Stimulated activated naive B cell treated with anti-CD40 and anti-IgM and Interleukin-4, amounts not matched to agents 10 μg/mL and 1 μg/mL and 100 μg/mL, for 72 hours (primary cell): ENCODE data around the gene COBL.

Source experiments
- ATAC-seq, 2 donors: fragments of 150-1000 bp; cut with Tn5 transposase; replicated peaks; 2 replicates each; pipeline ENCODE4 v1.10.0; 2021; ENCODE audit warnings: moderate library complexity in 1 of 2
- DNase-seq: peaks from one replicate; pipeline ENCODE4 v3.0.0; 2021
- H3K27ac Mint-ChIP-seq: one replicate; pipeline ENCODE4 v1.8.0; 2022; ENCODE audit warnings: mild to moderate bottlenecking, mixed read lengths
- H3K27me3 Mint-ChIP-seq, 2 donors: one replicate each; pipeline ENCODE4 v1.8.0; 2022; ENCODE audit warnings: mixed read lengths in 2 of 2
- H3K36me3 Mint-ChIP-seq, 2 donors: one replicate each; pipeline ENCODE4 v1.8.0; 2022; ENCODE audit warnings: mixed read lengths in 2 of 2, mild to moderate bottlenecking in 1 of 2
- H3K4me1 Mint-ChIP-seq, 2 donors: one replicate each; pipeline ENCODE4 v1.8.0; 2022; ENCODE audit warnings: mixed read lengths in 2 of 2, mild to moderate bottlenecking in 1 of 2
- H3K4me3 Mint-ChIP-seq, 2 donors: one replicate each; pipeline ENCODE4 v1.8.0; 2022; ENCODE audit warnings: mild to moderate bottlenecking in 2 of 2, mixed read lengths in 2 of 2, moderate library complexity in 1 of 2
- H3K9me3 Mint-ChIP-seq, 2 donors: one replicate each; pipeline ENCODE4 v1.8.0; 2022; ENCODE audit warnings: mixed read lengths in 2 of 2, mild to moderate bottlenecking in 1 of 2

The COBL gene

DNA sequence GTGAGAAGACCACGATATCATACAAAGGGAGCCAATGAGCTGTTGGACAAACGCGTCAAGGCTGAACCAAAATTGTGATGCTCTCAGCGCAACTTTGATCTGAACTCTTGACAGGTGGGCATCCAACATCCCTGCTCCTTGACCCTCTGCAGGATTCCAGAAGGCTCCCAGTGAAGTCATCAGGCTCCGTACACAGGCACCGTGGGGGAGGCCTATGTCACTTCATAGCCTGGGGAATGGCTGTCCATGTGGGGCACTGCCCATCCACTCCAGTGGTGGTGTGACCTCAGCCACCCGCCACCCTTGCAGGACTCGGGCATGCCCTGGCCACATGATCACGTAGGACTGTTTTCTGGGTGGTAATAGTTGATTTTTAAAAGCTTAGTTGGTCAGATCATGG is 300.1 kb downstream of the COBL start:
- DNase-seq: no peak
- peaks cover 5 to 7% of the 10 kb centered on the region in 2 donors for H3K4me1 Mint-ChIP-seq
- no peak overlapping the region for H3K27ac Mint-ChIP-seq
- H3K36me3 Mint-ChIP-seq: no peaks in the 10 kb centered on the region
- no peaks in the 10 kb centered on the region for H3K27me3 Mint-ChIP-seq
- ATAC-seq: no peak
- H3K4me3 Mint-ChIP-seq: no peak overlapping the region
- peaks cover 5 to 8% of the 10 kb centered on the region in 2 donors for H3K9me3 Mint-ChIP-seq

DNA sequence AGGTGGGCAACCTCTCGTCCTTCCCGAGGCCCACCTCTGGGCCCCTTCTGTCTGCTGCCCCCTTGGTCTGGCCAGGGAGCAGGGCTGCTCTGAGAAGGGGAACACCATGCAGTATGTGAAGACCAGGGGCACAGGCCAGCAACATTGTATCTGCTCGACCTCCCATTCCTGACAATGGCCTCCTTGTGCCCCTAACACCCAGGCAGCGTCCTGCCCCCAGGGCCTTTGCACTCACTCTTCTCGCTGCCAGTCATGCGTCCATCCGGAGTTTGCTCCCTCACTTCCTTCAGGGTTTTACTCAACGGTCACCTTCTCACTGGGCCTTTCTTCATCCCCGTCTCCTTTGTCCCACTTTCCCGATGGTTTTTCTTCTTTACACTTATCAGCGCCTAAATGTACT is 301.0 kb downstream of the COBL start:
- no peak for DNase-seq
- H3K4me1 Mint-ChIP-seq: peaks cover 5 to 7% of the 10 kb centered on the region in 2 donors
- no peaks in the 10 kb centered on the region for H3K27me3 Mint-ChIP-seq
- H3K4me3 Mint-ChIP-seq: no peak overlapping the region
- no peak for ATAC-seq
- H3K36me3 Mint-ChIP-seq: no peaks in the 10 kb centered on the region
- peaks cover 5 to 8% of the 10 kb centered on the region in 2 donors for H3K9me3 Mint-ChIP-seq
- H3K27ac Mint-ChIP-seq: no peak overlapping the region

DNA sequence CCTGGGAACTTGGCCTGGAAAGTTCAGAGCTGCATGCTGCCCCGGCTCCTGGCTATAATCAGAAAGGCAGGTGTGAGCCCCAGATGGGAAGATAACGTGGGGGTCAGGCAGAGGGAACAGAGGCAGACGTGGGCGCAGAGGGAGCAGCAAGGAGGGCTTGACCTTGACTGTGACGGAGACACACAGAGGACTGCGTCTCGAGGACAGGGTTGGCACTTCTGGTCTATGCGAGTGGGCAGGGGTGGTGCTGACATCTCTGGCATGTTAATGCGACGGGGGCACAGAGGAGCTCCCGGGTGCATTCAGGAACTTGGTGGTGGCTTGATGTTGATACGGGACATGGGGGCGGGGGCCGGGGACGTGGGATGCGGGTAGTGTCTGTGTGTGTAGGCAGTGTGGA is 301.8 kb downstream of the COBL start:
- Mint-ChIP-seq H3K27ac (no peak overlapping the region), H3K36me3 (no peaks in the 10 kb centered on the region), H3K27me3 (no peaks in the 10 kb centered on the region), H3K4me3 (no peak overlapping the region), H3K9me3 (peaks cover 5 to 8% of the 10 kb centered on the region in 2 donors), H3K4me1 (peaks cover 5 to 7% of the 10 kb centered on the region in 2 donors)
- DNase-seq (no peak), ATAC-seq (no peak)

DNA sequence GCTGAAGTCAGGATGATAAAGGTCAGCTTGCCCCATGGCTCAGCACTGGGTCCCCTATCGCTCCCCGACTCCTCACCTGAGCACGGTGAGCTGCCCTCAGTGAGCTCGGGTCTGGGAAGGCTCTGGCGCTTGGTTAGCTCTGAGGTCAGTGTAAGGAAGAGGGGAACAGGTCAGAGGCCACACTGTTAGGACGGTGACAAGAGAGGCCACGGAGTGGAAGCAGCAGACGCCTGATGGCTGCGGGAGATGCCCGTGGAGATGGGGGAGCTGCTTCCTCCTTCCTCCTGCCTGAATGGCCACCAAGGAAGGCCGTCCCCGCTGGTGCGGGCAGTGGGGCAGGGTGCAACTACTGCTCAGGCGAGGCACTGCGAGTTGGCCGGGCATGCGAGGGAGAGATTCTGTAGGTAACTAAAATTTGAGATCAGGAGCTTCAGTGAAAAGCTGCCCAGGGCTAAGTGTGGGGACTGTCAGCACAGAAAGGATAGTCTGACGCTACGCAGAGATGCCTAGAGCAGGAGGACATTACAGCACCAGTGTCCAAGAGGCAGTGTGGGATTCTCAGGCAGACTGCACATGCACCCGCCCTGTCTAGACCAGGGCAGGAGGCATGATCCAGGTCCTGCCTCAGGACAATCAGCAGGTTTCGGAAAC is 302.6 kb downstream of the COBL start:
- Mint-ChIP-seq H3K4me3 (no peak overlapping the region), H3K27ac (no peak overlapping the region), H3K4me1 (peaks cover 5 to 7% of the 10 kb centered on the region in 2 donors), H3K9me3 (peaks cover 5 to 8% of the 10 kb centered on the region in 2 donors), H3K27me3 (no peaks in the 10 kb centered on the region), H3K36me3 (no peaks in the 10 kb centered on the region)
- ATAC-seq (no peak), DNase-seq (no peak)

DNA sequence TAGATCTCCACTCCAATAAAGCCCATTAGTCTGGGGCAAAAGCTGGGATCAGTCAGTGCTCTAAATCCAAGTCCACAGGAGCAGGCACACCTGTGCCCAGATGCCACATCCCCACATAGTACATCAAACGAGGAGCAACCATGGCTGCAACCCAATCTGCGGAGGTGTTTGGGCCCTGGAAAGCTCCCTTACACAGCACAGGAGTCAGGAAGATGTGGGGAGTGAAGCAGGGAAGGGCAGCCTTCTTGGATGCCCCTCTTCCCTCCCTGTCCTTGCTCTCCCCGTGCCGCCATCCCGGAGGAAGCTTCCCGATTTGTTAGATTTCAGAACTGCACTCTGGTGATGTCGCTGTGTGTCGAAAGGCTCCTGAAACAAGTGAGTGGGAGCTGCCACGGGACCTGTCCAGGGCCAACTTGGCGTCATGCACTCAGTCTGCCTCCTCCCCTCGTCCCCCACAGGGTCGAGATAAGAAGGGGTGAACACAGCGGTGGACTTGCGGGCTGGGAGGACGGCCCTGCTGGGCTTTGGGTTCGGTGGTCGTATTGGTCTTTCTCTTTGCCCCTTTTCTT is 303.3 kb downstream of the COBL start:
- Mint-ChIP-seq H3K27ac (no peak overlapping the region), H3K4me1 (peaks cover 4 to 7% of the 10 kb centered on the region in 2 donors), H3K36me3 (no peaks in the 10 kb centered on the region), H3K9me3 (peaks cover 4 to 6% of the 10 kb centered on the region in 2 donors), H3K27me3 (no peaks in the 10 kb centered on the region), H3K4me3 (no peak overlapping the region)
- ATAC-seq (no peak), DNase-seq (no peak)

DNA sequence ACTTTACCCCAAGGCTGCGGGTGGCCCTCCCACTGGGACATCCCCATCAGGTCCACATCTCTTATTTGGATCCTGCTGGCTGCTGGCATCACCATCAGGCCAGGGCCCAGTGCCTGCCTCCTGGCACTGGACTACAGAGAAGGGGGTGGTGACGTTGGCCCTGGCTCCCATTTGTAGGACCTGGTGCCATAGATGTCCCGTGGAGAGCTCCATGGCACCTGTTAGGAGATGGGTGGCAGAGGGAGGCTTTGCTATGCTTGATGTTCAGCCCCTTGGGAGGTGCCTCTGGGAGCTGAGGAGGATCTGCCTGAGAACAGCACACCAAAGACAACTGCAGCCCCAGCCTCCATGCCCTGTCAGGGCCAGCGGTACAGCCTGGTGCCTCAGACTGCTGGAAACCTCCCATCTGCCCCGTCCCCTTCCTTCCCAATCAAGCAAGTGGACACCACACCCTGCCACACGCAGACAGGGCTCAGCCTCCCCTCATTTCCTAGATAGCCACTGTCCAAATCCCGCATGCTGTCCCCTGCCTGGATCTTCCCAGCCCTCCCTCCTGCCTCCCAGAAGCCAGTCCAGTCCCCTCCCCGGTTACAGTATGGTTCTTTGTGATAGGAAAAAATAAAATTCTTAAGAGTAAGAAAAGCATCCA is 303.9 kb downstream of the COBL start:
- Mint-ChIP-seq H3K9me3 (no peaks in the 10 kb centered on the region), H3K36me3 (no peaks in the 10 kb centered on the region), H3K4me3 (no peak overlapping the region), H3K27ac (no peak overlapping the region), H3K4me1 (peaks cover 0 to under 1% of the 10 kb centered on the region in 2 donors), H3K27me3 (no peaks in the 10 kb centered on the region)
- DNase-seq (no peak), ATAC-seq (no peak)

DNA sequence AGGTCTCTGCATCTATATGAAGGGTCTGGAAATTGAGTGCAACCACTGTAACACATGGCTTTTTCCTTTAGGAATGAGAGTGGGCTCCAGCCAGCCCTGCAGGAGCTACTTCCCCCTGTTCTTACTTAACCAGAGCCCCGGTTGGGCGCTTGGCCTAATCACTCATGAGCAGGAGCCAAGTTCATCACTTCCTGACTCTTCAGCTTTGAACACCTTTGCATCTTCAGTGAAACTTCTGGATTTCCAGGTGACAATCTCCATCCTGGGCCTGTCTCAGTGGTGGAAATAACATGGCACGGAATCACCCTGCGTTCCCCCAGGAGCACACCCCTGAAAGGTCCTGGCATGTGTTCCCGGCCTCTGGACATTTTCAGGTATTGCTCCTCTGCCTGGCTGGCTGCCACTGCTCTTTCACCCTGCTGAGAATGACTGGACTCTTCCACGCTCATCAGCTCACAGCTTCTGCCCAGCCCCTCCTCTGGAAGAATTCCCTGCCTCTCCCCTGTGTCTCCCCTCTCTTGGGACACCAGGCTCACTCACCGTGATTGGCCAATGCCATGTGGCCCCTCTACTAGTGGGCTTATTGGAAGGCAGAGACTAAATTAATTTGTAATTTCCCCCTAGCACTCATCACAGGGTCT is 304.8 kb downstream of the COBL start:
- no peaks in the 10 kb centered on the region for H3K4me1 Mint-ChIP-seq
- no peak overlapping the region for H3K27ac Mint-ChIP-seq
- no peak for DNase-seq
- H3K27me3 Mint-ChIP-seq: no peaks in the 10 kb centered on the region
- no peak overlapping the region for H3K4me3 Mint-ChIP-seq
- H3K9me3 Mint-ChIP-seq: no peaks in the 10 kb centered on the region
- no peak for ATAC-seq
- H3K36me3 Mint-ChIP-seq: no peaks in the 10 kb centered on the region

DNA sequence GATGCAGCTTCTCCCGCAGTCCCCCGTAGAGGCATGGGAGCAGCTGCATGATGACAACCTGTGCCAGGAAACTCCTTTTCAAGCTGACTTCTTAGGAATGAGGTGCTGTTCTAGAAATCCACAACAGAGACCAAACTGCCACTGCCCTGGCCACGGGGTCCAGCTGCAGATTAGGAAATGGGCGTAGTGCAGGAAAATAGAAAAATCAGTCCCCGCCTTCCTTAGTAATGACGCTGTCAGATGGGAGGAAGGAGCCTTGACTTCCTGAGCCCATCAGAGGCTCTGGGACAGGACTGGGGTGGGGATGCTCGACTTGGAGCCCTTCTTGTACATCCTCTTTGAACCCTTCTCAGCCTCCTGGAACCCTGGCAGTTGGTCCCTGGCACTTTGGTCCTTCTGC is 306.1 kb downstream of the COBL start:
- no peaks in the 10 kb centered on the region for H3K27me3 Mint-ChIP-seq
- no peak overlapping the region for H3K27ac Mint-ChIP-seq
- no peaks in the 10 kb centered on the region for H3K9me3 Mint-ChIP-seq
- H3K36me3 Mint-ChIP-seq: no peaks in the 10 kb centered on the region
- no peak for DNase-seq
- H3K4me3 Mint-ChIP-seq: no peak overlapping the region
- ATAC-seq: no peak
- no peaks in the 10 kb centered on the region for H3K4me1 Mint-ChIP-seq

DNA sequence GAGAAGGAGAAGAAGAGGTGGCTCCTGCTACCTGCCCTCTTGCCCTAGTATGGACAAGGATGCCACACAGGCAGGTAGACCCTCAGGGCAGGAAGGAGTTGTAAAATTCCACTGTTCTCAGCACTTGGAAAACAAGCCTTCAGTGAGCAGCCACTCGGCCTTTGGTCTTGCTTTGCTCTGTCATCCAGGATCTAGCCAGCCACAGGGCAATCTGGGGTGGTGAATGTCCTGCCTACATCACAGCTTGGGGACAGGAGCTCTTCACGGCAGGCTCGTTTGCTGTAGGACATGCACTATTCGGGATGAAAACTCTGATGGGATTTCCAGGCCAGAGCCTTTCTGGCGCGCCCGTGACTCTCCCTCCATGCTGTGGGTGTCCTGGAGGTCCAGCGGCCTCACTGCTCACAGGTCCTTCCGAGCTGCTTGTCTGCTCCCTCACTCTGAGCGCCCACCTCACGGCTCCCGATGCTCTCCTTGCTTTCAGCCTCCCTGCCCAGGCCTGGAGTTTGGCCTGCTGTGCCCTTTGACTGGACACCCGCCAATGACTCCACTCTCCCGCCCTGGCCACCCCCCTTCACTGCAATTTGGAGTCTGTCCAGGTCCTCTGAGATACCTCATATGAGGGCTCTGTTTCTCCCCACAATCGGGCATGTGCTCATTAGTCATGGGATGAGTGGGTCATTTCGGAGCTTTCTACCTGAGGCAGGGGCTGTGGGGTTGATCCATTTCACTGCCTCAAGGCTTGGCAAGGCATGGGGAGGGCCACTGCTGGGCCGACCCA is 306.7 kb downstream of the COBL start:
- Mint-ChIP-seq H3K36me3 (no peaks in the 10 kb centered on the region), H3K4me1 (no peaks in the 10 kb centered on the region), H3K9me3 (no peaks in the 10 kb centered on the region), H3K27ac (no peak overlapping the region), H3K4me3 (no peak overlapping the region), H3K27me3 (no peaks in the 10 kb centered on the region)
- ATAC-seq: no peak
- DNase-seq: no peak

DNA sequence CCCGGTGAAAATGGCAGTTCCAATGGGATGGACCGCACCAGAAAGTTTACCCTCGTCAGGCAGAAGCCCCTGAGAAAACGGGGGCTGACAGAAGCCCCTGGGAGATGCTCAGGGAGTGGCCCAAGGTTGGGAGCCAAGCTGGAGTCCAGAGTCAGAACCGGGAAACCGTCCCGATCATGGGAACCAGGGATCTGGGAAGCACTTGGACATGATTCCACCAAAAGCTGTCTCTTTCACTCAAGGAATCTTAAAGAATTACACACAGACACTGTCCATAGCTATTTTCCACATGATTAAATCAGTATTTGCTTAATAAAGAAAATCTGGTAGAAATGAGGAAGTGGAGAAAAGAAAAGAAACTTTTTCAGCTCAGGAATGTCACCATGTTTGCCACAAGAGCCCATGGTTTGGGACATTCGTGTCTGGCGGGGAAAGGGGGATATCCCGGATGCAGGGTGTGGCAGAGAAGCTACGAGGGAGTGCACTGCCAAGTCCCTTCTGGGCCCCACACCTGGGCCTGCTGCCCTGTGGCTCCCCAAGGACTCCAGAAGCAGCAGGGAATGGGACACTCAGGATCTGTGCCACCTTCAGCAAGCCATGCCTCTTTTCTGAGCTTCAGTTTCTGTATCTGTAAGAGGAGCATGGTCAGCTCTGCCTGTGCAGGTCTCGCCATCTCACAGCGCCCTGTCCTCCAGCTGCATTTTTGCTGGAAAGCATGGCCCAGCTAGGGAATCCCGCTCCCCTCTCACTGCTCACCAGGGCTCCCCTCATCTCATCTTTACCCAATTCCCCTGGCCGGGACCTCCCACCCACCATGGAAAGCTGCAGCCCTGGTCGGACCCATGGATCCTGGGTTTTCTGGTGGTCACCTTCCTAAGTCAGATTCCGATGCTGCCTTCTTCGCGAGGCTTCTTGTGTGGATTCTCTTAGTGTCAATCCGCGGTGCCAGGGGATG is 308.8 kb downstream of the COBL start:
- H3K4me3 Mint-ChIP-seq: no peak overlapping the region
- no peaks in the 10 kb centered on the region for H3K27me3 Mint-ChIP-seq
- ATAC-seq: no peak
- H3K9me3 Mint-ChIP-seq: no peaks in the 10 kb centered on the region
- no peak for DNase-seq
- no peak overlapping the region for H3K27ac Mint-ChIP-seq
- H3K4me1 Mint-ChIP-seq: no peaks in the 10 kb centered on the region
- H3K36me3 Mint-ChIP-seq: no peaks in the 10 kb centered on the region

DNA sequence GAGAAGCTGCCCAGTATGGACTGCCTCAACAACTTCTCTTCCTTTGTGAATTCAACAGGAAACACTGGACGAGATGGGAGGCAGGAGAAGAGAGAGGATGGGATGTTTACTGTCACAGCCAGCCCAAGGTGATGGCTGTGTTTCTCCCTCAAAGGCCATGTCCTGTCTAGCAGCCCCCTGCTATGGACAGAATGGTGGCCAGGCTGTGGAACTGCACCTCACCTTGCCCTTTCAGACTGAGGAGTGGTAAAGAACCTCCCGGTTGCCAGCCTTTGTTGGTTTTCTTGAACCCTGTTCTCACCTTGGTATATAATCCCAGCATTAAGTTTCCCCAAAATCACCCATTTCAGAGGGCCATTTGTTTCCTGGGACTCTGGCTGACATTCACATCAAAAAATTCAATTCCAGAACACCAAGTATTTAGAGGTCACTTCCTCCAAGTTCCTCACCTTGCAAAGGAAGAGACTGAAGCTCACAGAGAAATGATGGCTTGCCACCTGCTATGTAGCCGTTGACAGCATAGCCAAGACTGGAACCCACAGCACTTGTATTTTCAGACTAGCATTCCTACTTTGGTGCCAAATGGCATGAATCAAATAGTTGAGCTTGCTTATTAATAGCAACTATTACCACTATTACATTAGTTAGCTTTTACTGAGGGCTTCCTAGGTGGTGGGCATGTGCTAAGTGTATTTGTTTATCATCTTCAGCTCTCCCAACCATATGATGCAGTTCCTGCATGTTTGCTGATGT is 309.9 kb downstream of the COBL start:
- H3K36me3 Mint-ChIP-seq: no peaks in the 10 kb centered on the region
- no peaks in the 10 kb centered on the region for H3K4me1 Mint-ChIP-seq
- H3K27ac Mint-ChIP-seq: no peak overlapping the region
- no peaks in the 10 kb centered on the region for H3K9me3 Mint-ChIP-seq
- DNase-seq (no peak), ATAC-seq (peak in 1 of 2 donors; percentile 31)
- H3K27me3 Mint-ChIP-seq: no peaks in the 10 kb centered on the region
- no peak overlapping the region for H3K4me3 Mint-ChIP-seq

DNA sequence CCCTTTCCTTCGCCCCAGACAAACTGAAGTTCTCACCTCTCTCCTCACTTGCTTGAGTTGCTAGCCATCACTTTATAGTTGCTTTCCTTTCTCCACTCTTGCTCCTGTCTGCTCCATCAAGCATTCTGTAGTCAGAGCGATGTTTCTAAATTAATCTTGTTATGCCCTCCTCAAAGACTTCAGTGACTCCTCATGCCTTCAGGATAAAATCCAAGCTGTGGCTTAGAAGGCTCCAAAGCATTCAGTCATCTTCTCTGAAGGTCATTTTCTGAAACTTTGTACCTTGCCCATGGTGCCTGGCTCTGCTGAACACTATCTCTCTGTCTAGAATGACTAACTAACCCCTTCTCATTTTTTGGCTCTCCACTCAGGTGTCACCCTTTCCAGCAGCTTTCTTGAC is 311.5 kb downstream of the COBL start:
- no peak for ATAC-seq
- DNase-seq: no peak
- Mint-ChIP-seq H3K9me3 (peaks cover 0 to 5% of the 10 kb centered on the region in 2 donors), H3K27ac (no peak overlapping the region), H3K27me3 (no peaks in the 10 kb centered on the region), H3K36me3 (no peaks in the 10 kb centered on the region), H3K4me1 (no peaks in the 10 kb centered on the region), H3K4me3 (no peak overlapping the region)

DNA sequence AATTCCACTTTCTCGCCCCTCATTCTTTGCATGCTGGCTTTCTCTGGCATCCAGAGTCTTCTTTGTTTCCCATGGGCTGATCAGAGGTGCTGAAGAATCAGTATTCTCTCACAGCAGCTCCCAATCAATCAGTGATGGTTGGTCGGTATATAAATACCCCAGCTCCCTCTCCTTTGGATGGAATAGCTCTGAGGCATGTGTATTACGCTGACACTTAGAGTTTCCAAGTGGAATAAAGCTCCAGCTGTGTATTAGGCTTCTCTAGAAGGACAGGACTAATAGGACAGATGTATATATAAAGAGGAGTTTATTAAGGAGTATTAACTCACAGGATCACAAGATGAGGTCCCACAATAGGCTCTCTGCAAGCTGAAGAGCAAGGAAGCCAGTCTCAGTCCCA is 315.7 kb downstream of the COBL start:
- DNase-seq (no peak), ATAC-seq (no peak)
- H3K27me3 Mint-ChIP-seq: no peaks in the 10 kb centered on the region
- H3K27ac Mint-ChIP-seq: no peak overlapping the region
- no peak overlapping the region for H3K4me3 Mint-ChIP-seq
- peaks cover 0 to 10% of the 10 kb centered on the region in 2 donors for H3K9me3 Mint-ChIP-seq
- no peaks in the 10 kb centered on the region for H3K36me3 Mint-ChIP-seq
- no peaks in the 10 kb centered on the region for H3K4me1 Mint-ChIP-seq
